Activated T-helper 1 cell treated with anti-CD3 and anti-CD28 coated beads, Interleukin-2, amount 50 U/mL, for 16 hours (primary cell): Measurements from ENCODE around the gene RAB43.
"Not testable (repeated sequence)": the region's sequence is repeated elsewhere in the genome, so short reads cannot be mapped to it uniquely, and the experiment has no call there.

ENCODE experiments used
- DNase-seq, 2 donors: peaks; one replicate each; pipeline ENCODE4 v3.0.0-alpha.2; 2020; ENCODE audit warnings: low read depth in 1 of 2, low spot score in 1 of 2

RAB43 gene

GRCh38 chr3:129121792-129122411 lies at the start of gene RAB43:
Gene RAB43, minus strand, starts transcription at chr3:129121804. Its CDS starts 315 bp downstream, at chr3:129121489.
- DNase-seq = peak; percentile 74 to 76

GRCh38 chr3:129166579-129167332 lies 45.2 kb upstream of the RAB43 start:
- DNase-seq = no peak

- DNase-seq = not testable (repeated sequence)
Observed at GRCh38 chr3:129165594-129165993, 44.0 kb upstream of the RAB43 start.

GRCh38 chr3:129164500-129164899 lies 42.9 kb upstream of the RAB43 start:
- DNase-seq = no peak

- DNase-seq = no peak
Observed at GRCh38 chr3:129162729-129163579, 41.4 kb upstream of the RAB43 start.

GRCh38 chr3:129161860-129162271 lies 40.3 kb upstream of the RAB43 start:
- DNase-seq = peak in 1 of 2 donors; percentile 9

GRCh38 chr3:129160891-129161859 lies 39.6 kb upstream of the RAB43 start, which contains the start of gene ISY1:
Gene ISY1, minus strand, starts transcription at chr3:129161063. Its CDS starts 88 bp downstream, at chr3:129160975.
- DNase-seq = peak; percentile 52 to 85

- DNase-seq = no peak
Observed at GRCh38 chr3:129144786-129145185, 23.2 kb upstream of the RAB43 start.

GRCh38 chr3:129141011-129141410 lies 19.4 kb upstream of the RAB43 start:
- not testable (repeated sequence) for DNase-seq

GRCh38 chr3:129139911-129140310 lies 18.3 kb upstream of the RAB43 start:
- no peak for DNase-seq

GRCh38 chr3:129136275-129136674 lies 14.7 kb upstream of the RAB43 start:
- not testable (repeated sequence) for DNase-seq

- no peak for DNase-seq
Observed at GRCh38 chr3:129132097-129132866, 10.7 kb upstream of the RAB43 start.

GRCh38 chr3:129131465-129132088 lies 10.0 kb upstream of the RAB43 start:
- no peak for DNase-seq

GRCh38 chr3:129130291-129130813 lies 8.7 kb upstream of the RAB43 start:
- DNase-seq = no peak

- no peak for DNase-seq
Observed at GRCh38 chr3:129128357-129129155, 7.0 kb upstream of the RAB43 start.

GRCh38 chr3:129126726-129127280 lies 5.2 kb upstream of the RAB43 start:
- DNase-seq = no peak

- DNase-seq = no peak
Observed at GRCh38 chr3:129123314-129124060, 1.9 kb upstream of the RAB43 start.
